Measurements from ENCODE around the gene UMODL1.

UMODL1 gene

DNA sequence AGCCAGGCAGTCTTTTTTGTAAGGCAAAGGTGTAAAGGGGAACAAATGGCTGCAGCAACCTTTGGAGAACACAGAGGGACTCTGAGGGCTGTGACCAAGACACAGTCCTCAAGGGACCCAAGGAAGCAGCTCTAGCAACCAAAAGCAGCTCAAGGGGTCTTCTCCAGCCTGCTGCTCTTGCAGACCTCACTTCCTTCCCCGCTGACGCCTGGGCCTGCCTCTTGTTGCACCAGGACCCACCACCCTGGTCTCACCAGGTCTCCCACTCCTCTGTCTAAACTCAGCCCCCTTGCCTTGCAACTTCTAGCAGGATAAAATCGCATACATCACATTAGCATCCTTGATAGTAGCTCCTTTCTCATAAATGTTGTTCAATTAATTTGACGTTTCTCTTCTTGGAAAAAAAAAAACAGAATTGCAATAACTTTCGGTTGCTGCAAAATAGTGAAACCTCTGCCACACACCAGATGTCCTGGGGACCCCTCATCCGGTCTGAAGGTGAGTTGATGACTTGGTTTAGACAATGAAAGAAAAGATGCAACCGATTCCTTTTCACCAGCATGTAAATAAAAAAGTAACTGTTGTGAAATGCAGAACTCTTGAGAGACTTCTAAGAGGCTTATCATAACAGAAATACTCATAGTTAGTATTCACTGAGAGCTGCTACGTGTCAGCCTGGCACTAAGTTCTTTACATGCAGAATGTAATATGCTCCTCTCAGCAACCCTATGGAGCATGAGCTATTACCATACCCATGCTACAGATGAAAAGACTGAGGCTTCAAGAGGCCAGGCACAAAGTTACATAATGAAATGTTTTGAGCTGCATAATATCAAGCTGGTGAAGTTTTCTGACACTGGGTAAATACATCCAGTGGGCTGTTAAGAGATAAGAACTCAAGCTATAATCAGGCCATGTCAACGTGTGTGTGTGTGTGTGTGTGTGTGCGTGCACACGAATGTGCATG is 58.5 kb downstream of the UMODL1 start:
- DNase-seq (ENCODE audit: low read depth in 2 of 2) = no peak

DNA sequence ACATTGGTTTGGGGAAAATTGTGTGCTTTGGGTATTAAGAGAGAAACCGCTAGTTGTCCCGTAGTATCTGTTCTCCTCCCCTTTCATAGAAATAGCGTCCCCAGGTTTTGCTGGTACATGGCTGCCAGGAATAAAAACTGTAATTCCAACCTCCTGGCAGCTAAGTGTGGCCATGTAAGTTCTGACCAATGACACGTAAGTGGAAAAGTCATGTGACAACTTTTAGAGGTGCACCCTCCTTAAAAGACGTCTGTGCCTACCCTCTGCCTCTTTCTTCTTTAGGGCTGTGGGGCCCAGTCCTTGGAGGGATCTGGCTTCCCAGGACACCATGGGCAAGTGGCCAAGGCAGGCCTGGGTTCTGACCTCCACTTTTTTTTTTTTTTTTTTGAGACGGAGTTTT is 59.3 kb downstream of the UMODL1 start:
- DNase-seq (ENCODE audit: low read depth in 2 of 2) = no peak

GRCh38 chr21:42132183-42132582 is 61.1 kb downstream of the UMODL1 start:
- DNase-seq (ENCODE audit: low read depth in 2 of 2) = no peak

DNA sequence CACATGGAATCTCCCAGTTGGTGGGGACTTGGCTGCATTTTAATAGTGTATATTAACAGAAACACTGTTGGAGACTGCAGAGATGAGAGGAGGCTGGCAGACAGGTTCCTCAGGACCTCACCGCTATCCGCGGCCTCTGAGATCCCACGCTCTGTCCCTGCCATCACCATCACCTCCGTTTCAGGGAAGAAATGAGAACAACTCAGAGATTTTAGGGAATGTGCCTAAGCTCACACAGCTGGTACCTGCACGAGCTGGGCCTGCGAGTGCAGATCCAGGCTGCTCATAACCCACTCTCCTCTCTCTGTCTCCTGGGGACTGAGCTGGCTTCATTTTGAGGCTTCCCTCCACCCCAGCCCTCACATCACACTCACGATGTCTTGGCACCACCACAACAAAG is 62.0 kb downstream of the UMODL1 start:
- DNase-seq (ENCODE audit: low read depth in 2 of 2) = no peak

DNA sequence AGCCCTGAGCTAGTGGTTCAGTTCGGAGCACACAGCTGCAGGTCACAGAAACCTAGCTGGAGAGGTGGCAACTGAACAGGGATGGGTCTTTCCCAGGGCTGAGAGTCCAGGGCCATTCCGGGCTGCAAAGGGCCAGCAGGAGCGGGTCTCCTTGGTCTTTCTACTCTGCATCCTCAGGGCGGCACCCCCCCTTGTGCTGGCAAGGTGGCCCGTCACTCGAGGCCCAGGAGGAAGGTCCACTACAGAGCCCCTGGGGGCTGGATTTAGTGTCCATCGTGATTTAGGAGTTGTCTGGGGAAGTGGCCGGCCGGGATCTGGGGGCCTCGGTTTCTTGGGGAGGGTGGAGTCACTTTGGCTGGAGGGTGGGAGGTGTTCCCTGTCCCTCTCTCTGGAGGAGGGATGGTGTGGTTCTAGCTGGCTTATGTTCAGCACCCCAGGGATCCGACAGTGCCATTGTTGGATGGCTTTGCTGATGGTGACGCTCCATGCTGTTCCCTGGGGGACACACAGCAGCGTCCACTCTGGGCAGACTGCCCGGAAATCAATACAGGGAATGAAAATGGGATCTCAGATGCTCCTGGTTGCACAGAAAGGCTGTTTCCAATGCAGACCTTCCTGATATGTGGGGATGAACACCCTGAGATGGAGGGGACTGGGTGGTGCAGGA is 64.4 kb downstream of the UMODL1 start:
- no peak for DNase-seq (ENCODE audit: low read depth in 2 of 2)

DNA sequence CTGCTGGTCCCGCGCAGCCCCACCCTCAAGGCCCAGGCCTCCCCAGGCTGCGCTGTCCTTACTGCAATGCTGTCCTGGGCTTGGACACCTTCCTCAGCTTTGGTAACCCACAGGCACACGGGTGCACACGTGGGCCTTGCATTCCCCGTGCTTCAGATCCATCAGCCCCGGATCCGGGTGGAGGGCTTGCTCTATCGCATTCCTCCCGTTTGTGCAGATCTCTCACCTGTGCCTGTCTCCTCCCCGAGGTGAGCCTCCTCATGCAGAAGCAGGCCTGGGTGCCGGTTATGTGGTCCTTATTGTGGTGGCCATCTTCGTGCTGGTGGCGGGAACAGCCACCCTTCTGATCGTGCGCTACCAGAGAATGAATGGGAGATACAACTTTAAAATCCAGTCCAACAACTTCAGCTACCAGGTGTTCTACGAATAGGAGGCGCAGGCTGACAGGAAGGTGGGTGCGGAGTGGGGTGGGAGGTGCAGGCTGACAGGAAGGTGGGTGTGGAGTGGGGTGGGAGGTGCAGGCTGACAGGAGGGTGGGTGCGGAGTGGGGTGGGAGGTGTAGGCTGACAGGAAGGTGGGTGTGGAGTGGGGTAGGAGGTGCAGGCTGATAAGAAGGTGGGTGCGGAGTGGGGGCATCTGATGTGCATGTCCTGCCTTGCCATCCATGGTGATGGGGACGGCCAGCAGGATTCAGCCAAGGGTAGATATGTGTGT is 66.2 kb downstream of the UMODL1 start:
- no peak for DNase-seq (ENCODE audit: low read depth in 2 of 2)

GRCh38 chr21:42140196-42140934 is 69.2 kb downstream of the UMODL1 start:
- no peak for DNase-seq (ENCODE audit: low read depth in 2 of 2)

DNA sequence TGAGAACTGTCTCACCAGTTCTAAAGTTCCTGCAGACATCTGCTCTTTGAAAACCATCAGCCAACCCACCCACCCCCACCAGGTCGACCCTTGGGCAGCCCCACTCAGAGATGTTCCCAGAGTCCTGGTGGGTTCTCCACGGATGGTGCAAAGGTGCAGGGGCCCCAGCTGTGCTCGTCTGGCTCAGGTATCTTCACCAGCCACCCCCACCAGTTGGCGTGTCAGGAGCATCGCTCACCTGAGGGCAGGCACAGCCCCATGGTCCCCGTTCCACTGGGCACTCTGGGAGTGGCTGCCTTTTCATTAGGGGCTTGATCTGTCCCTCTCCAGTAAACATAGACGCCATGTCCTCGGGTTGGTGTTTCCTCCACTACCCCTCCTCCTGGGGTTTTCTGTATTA is 70.5 kb downstream of the UMODL1 start:
- no peak for DNase-seq (ENCODE audit: low read depth in 2 of 2)

DNA sequence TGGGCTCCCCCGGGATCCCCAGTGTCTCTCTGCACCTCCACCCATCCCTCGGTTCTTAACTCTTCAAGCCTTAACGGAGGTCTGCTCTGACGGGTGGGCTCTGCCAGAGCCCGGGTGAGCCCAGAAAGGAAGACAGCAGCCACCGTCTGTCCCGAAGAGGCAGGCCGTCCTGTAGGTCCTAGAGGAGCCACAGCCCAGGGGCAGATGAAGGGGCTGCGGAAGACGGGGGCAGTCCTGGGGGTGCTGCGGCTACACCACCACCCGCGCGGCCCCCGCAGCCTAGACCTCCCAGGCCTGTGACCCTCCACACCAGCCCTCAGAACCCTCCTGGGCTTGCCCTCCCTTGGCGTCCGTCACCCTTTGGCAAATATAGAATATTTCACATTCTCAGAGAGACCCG is 71.0 kb downstream of the UMODL1 start:
- no peak for DNase-seq (ENCODE audit: low read depth in 2 of 2)

GRCh38 chr21:42142627-42143026 is 71.5 kb downstream of the UMODL1 start:
- no peak for DNase-seq (ENCODE audit: low read depth in 2 of 2)

- no peak for DNase-seq (ENCODE audit: low read depth in 2 of 2)
These were observed 72.0 kb downstream of the UMODL1 start for GRCh38 chr21:42143111-42143510.

- DNase-seq (ENCODE audit: low read depth in 2 of 2) = no peak
These were observed 73.1 kb downstream of the UMODL1 start for GRCh38 chr21:42144221-42144620.

DNA sequence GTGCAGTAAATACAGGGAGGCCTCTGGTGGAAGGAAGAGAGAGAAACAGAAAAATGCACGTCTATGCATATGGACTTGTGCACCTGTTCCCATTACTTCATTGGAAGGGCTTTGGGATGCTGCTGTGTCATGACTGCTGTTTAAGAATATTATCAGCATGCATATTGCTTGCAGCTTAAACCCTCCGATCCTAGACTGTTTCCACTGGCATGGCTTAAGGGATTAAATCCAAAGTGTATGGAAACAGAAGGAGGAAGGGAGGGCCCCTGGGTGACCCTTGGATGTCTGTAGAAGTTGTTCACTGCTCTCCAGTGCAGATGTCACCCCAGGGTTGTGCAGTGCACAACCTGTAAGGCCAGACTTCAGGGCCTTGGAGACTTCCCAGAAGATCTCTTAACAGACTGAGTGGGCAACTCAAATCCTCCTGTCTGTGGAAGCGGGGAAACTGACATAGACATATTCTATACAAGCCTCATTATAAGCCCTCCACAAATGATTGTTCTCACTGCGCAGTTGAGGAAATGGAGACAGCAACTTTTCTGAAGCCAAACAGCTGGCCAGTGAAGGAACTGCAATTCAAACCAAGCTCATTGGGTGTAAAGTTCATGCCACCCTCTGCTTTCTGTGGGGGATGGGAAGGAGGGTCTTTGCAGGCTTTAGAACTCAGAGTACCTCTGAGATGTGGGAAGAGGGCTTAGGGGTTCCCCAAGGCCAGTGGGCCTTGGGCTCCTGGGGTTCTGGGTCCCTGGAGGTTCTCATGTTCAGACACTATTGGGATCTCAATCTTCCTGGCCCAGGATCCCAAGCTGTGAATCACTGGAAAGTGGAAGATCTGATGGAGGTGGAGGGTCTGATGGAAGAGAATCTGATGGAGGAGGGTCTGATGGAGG is 73.8 kb downstream of the UMODL1 start:
- no peak for DNase-seq (ENCODE audit: low read depth in 2 of 2)

GRCh38 chr21:42145569-42146272 is 74.6 kb downstream of the UMODL1 start:
- DNase-seq (ENCODE audit: low read depth in 2 of 2) = peak; percentile 27 to 29

DNA sequence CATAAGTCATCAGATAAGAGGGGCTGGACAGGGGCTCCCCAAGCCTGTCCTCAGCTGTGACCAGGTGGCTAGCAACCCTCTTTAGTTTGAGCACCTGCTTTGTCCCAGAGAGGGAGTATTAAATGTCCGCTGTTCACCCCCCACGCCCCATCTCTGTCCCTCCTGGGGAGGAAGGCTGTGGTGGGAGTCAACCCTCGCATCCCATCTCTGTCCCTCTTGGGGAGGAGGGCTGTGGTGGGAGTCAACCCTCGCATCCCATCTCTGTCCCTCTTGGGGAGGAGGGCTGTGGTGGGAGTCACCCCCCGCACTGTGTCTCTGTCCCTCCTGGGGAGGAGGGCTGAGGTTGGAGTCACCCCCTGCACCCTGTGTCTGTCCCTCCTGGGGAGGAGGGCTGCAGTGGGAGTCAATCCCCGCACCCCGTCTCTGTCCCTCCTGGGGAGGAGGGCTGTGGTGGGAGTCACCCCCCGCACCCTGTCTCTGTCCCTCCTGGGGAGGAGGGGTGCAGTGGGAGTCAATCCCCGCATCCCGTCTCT is 75.2 kb downstream of the UMODL1 start:
- no peak for DNase-seq (ENCODE audit: low read depth in 2 of 2)

DNA sequence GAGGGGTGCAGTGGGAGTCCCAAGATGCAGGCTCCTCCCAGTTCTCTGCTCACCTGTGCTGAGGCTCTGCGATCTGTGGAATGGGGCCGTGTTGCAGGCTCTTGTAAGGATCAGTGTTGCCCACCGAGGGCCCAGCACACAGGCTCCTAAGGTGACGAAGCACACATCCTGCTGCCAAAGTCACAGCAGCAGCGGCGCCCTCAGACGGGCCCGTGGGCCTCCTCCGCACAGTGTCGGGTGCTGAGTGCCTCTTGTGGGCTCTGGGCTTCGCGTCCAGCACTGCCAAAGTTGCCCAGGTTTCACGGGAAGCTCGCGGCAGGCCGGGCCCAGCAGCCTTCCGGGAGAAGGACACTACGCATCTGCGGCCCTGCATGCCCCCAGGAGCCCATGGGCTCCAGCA is 75.7 kb downstream of the UMODL1 start:
- DNase-seq (ENCODE audit: low read depth in 2 of 2) = no peak

- DNase-seq (ENCODE audit: low read depth in 2 of 2) = no peak
These were observed 76.4 kb downstream of the UMODL1 start for GRCh38 chr21:42147386-42148020.

- no peak for DNase-seq (ENCODE audit: low read depth in 2 of 2)
These were observed 77.0 kb downstream of the UMODL1 start for GRCh38 chr21:42148097-42148496.

DNA sequence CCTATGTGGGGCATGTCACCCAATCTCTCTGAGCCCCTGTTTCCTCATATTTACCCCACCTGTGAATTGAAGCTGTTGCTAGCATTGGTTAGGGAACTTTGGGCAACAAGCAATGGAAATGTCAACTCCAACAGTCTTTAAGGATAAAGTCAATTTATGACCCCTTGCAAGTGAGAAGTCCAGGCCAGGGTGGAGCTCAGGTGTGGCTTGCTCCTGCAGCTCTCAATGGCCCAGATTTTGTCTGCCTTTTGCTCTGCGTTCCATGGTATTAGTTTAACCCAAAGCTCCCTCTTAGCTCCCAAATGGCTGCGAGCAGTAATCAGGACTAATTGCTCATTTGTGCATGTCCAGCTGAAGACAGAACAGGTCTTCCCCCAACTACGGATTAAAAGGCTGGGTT is 77.5 kb downstream of the UMODL1 start:
- DNase-seq (ENCODE audit: low read depth in 2 of 2) = no peak
